ENCODE measurements around the gene ZBTB39. TPM values are rescaled to one million over a fixed set of nuclear protein-coding genes. Genes with fewer than 3 reads are reported as not detected.
"Not testable (repeated sequence)": the region's sequence is repeated elsewhere in the genome, so short reads cannot be mapped to it uniquely, and the experiment has no call there.

ZBTB39 gene
- total and polyA plus RNA-seq, 2 donors (not counting 1 experiment from before 2014, with no cell fraction given), result 5.4 to 13.9 TPM

DNA sequence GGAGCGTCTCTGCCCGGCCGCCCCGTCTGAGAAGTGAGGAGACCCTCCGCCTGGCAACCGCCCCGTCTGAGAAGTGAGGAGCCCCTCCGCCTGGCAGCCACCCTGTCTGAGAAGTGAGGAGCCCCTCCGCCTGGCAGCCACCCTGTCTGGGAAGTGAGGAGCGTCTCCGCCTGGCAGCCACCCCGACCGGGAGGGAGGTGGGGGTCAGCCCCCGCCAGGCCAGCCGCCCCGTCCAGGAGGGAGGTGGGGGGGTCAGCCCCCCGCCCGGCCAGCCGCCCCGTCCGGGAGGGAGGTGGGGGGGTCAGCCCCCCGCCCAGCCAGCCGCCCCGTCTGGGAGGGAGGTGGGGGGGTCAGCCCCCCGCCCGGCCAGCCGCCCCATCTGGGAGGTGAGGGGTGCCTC lies 42.8 kb downstream of the ZBTB39 start:
- H3K27me3 ChIP-seq (replicated peaks in 1 of 4; ENCODE audit: control extremely low read depth in 1 of 4, control insufficient read depth in 3 of 4, insufficient read depth in 4 of 4, low read length in 3 of 4); H3K9me3 Mint-ChIP-seq (ENCODE audit: insufficient read depth); H4K20me1 ChIP-seq (ENCODE audit: control insufficient read depth, insufficient read depth, low read length, poor library complexity, severe bottlenecking); H3K4me3 ChIP-seq (ENCODE audit: control extremely low read depth in 1 of 5, extremely low read depth in 1 of 5, insufficient read depth in 1 of 5, low read depth in 2 of 5, low read length in 4 of 5); CTCF ChIA-PET; ATAC-seq (ENCODE audit: low read depth); H2AFZ ChIP-seq (ENCODE audit: insufficient read depth, low read depth, low read length, poor library complexity, severe bottlenecking); H3K36me3 ChIP-seq (replicated peaks in 1 of 2; ENCODE audit: control extremely low read depth in 1 of 2, control insufficient read depth in 1 of 2, extremely low read depth in 1 of 2, insufficient read depth in 2 of 2, low read length in 1 of 2); intact Hi-C loops (cut with micrococcal nuclease); POLR2A ChIA-PET; H3K9ac ChIP-seq (ENCODE audit: low read length); H3K27ac Mint-ChIP-seq; H3K4me2 ChIP-seq (replicated peaks; ENCODE audit: low read depth, low read length, poor library complexity, severe bottlenecking); H3K27me3 Mint-ChIP-seq; H3K79me2 ChIP-seq (ENCODE audit: control insufficient read depth, insufficient read depth, low read length); H3K27ac ChIP-seq (ENCODE audit: low read length in 2 of 2); DNase-seq; H3K4me1 Mint-ChIP-seq; H3K9me3 ChIP-seq (ENCODE audit: control extremely low read depth in 1 of 3, control insufficient read depth in 2 of 3, insufficient read depth in 1 of 3, low read length in 2 of 3); H3K4me3 Mint-ChIP-seq; H3K4me1 ChIP-seq (ENCODE audit: control insufficient read depth in 2 of 2, insufficient read depth in 2 of 2, low read length in 2 of 2): not testable (repeated sequence)
- no CpG with 5 or more reads among the region's 27 CpGs for WGBS (ENCODE audit: insufficient coverage)

DNA sequence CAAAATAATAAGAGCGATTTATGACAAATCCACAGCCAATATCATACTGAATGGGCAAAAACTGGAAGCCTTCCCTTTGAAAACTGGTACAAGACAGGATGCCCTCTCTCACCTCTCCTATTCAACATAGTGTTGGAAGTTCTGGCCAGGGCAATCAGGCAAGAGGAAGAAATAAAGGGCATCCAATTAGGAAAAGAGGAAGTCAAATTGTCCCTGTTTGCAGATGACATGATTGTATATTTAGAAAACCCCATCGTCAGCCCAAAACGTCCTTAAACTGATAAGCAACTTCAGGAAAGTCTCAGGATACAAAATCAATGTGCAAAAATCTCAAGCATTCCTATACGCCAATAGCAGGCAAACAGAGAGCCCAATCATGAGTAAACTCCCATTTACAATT lies 44.1 kb downstream of the ZBTB39 start:
- H2AFZ ChIP-seq (ENCODE audit: insufficient read depth, low read depth, low read length, poor library complexity, severe bottlenecking); H3K36me3 ChIP-seq (replicated peaks in 1 of 2; ENCODE audit: control extremely low read depth in 1 of 2, control insufficient read depth in 1 of 2, extremely low read depth in 1 of 2, insufficient read depth in 2 of 2, low read length in 1 of 2); ATAC-seq (ENCODE audit: low read depth); H3K27me3 ChIP-seq (replicated peaks in 1 of 4; ENCODE audit: control extremely low read depth in 1 of 4, control insufficient read depth in 3 of 4, insufficient read depth in 4 of 4, low read length in 3 of 4); H3K27ac Mint-ChIP-seq; H3K4me3 Mint-ChIP-seq; H3K27ac ChIP-seq (ENCODE audit: low read length in 2 of 2); H4K20me1 ChIP-seq (ENCODE audit: control insufficient read depth, insufficient read depth, low read length, poor library complexity, severe bottlenecking); H3K79me2 ChIP-seq (ENCODE audit: control insufficient read depth, insufficient read depth, low read length); H3K9me3 Mint-ChIP-seq (ENCODE audit: insufficient read depth); DNase-seq; H3K27me3 Mint-ChIP-seq; H3K4me1 ChIP-seq (ENCODE audit: control insufficient read depth in 2 of 2, insufficient read depth in 2 of 2, low read length in 2 of 2); CTCF ChIA-PET; H3K4me2 ChIP-seq (replicated peaks; ENCODE audit: low read depth, low read length, poor library complexity, severe bottlenecking); POLR2A ChIA-PET; H3K4me3 ChIP-seq (ENCODE audit: control extremely low read depth in 1 of 5, extremely low read depth in 1 of 5, insufficient read depth in 1 of 5, low read depth in 2 of 5, low read length in 4 of 5); H3K9ac ChIP-seq (ENCODE audit: low read length); H3K4me1 Mint-ChIP-seq; intact Hi-C loops (cut with micrococcal nuclease): not testable (repeated sequence)
- 60% methylated on average over 2 of the region's 4 CpGs for WGBS (ENCODE audit: insufficient coverage)
- H3K9me3 ChIP-seq (ENCODE audit: control extremely low read depth in 1 of 3, control insufficient read depth in 2 of 3, insufficient read depth in 1 of 3, low read length in 2 of 3), result peaks cover 0 to 19% (median 4%) of the 10 kb centered on the region in 3 donors

DNA sequence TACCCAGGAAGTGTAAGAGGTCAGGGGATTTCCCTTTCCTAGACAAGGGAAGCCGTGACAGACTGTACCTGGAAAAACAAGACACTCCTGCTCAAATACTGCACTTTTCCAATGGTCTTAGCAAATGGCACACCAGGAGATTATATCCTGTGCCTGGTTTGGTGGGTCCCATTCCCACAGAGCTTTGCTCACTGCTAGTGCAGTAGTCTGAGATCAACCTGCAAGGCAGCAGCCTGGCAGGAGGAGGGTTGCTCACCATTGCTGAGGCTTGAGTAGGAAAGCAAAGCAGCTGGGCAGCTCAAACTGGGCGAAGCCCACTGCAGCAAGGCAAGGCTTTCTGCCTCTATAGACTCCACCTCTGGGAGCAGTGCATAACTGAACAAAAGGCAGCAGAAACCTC lies 47.9 kb downstream of the ZBTB39 start:
- Mint-ChIP-seq H3K27ac (no peak overlapping the region), H3K9me3 (ENCODE audit: insufficient read depth) (no peaks in the 10 kb centered on the region), H3K27me3 (peaks cover 10% of the 10 kb centered on the region), H3K4me3 (no peak overlapping the region), H3K4me1 (no peaks in the 10 kb centered on the region)
- TF ChIP-seq EZH2 (IDR thresholded peaks at IDR 0.05; ENCODE audit: borderline replicate concordance, insufficient read depth, low read depth, low read length, poor library complexity, severe bottlenecking), result no peak
- TF ChIP-seq, protein P1, sequence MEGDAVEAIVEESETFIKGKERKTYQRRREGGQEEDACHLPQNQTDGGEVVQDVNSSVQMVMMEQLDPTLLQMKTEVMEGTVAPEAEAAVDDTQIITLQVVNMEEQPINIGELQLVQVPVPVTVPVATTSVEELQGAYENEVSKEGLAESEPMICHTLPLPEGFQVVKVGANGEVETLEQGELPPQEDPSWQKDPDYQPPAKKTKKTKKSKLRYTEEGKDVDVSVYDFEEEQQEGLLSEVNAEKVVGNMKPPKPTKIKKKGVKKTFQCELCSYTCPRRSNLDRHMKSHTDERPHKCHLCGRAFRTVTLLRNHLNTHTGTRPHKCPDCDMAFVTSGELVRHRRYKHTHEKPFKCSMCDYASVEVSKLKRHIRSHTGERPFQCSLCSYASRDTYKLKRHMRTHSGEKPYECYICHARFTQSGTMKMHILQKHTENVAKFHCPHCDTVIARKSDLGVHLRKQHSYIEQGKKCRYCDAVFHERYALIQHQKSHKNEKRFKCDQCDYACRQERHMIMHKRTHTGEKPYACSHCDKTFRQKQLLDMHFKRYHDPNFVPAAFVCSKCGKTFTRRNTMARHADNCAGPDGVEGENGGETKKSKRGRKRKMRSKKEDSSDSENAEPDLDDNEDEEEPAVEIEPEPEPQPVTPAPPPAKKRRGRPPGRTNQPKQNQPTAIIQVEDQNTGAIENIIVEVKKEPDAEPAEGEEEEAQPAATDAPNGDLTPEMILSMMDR (IDR thresholded peaks at IDR 0.05), result no peak
- peaks cover 0 to 7% (median 0%) of the 10 kb centered on the region in 4 experiments for H3K27me3 ChIP-seq (replicated peaks in 1 of 4; ENCODE audit: control extremely low read depth in 1 of 4, control insufficient read depth in 3 of 4, insufficient read depth in 4 of 4, low read length in 3 of 4)
- H3K4me1 ChIP-seq (ENCODE audit: control insufficient read depth in 2 of 2, insufficient read depth in 2 of 2, low read length in 2 of 2), result no peaks in the 10 kb centered on the region
- intact Hi-C loops (cut with micrococcal nuclease), result no loop called here
- POLR2A ChIA-PET, result no interaction called here
- no peak overlapping the region for H3K9ac ChIP-seq (ENCODE audit: low read length)
- WGBS (ENCODE audit: insufficient coverage), result 77% methylated on average over 2 of the region's 2 CpGs
- ATAC-seq (ENCODE audit: low read depth), result no peak
- no peak overlapping the region for H3K4me2 ChIP-seq (replicated peaks; ENCODE audit: low read depth, low read length, poor library complexity, severe bottlenecking)
- no peak for DNase-seq
- H2AFZ ChIP-seq (ENCODE audit: insufficient read depth, low read depth, low read length, poor library complexity, severe bottlenecking), result no peak overlapping the region
- CTCF ChIA-PET, result no interaction called here
- no peaks in the 10 kb centered on the region for H4K20me1 ChIP-seq (ENCODE audit: control insufficient read depth, insufficient read depth, low read length, poor library complexity, severe bottlenecking)
- no peak overlapping the region for H3K27ac ChIP-seq (ENCODE audit: low read length in 2 of 2)
- peaks cover 0 to 18% (median 4%) of the 10 kb centered on the region in 3 donors for H3K9me3 ChIP-seq (ENCODE audit: control extremely low read depth in 1 of 3, control insufficient read depth in 2 of 3, insufficient read depth in 1 of 3, low read length in 2 of 3)
- no peaks in the 10 kb centered on the region for H3K36me3 ChIP-seq (replicated peaks in 1 of 2; ENCODE audit: control extremely low read depth in 1 of 2, control insufficient read depth in 1 of 2, extremely low read depth in 1 of 2, insufficient read depth in 2 of 2, low read length in 1 of 2)
- no peaks in the 10 kb centered on the region for H3K79me2 ChIP-seq (ENCODE audit: control insufficient read depth, insufficient read depth, low read length)
- H3K4me3 ChIP-seq (ENCODE audit: control extremely low read depth in 1 of 5, extremely low read depth in 1 of 5, insufficient read depth in 1 of 5, low read depth in 2 of 5, low read length in 4 of 5), result no peak overlapping the region

Data from B cell (primary cell).